PC-9 (cell line): ENCODE results near the gene DPH7. TPM values are rescaled to one million over a fixed set of nuclear protein-coding genes. Genes with fewer than 3 reads are reported as not detected.
"Not testable (repeated sequence)": the region's sequence is repeated elsewhere in the genome, so short reads cannot be mapped to it uniquely, and the experiment has no call there.

Experiments used
- BruUV-seq: library from RNA; stranded (reverse); fragments of 400-500 nt; replicated peaks from 2 replicates; lab custom pipeline; 2021; lab: Mats Ljungman, UMichigan
- CTCF ChIA-PET: fragments of 300-600 bp; sonication (Branson Sonifier 250); formaldehyde crosslinking; loops from one replicate; lab custom pipeline; 2022; ENCODE audit warnings: antibody characterized with exemption; lab: Charles Lee
- POLR2A ChIA-PET: fragments of 300-600 bp; sonication (Branson Sonifier 250); formaldehyde crosslinking; loops from one replicate; lab custom pipeline; 2022; ENCODE audit warnings: antibody characterized with exemption; ENCODE audit not compliant: unreplicated experiment; lab: Charles Lee
- DNase-seq, 2 experiments: peaks; one replicate each; pipeline versions ENCODE4 v3.0.0 to v3.0.0-alpha.2; 2015 to 2022; ENCODE audit warnings: mixed read lengths in 1 of 2
- H2AFZ ChIP-seq: fragments of 200-600 bp; sonication (generic); 2 replicates; pipeline ENCODE4 v1.8.1; 2017; ENCODE audit warnings: antibody characterized with exemption
- H3F3A ChIP-seq: fragments of 200-600 bp; sonication (generic); 2 replicates; pipeline ENCODE4 v1.8.1; 2017; ENCODE audit warnings: antibody characterized with exemption, mild to moderate bottlenecking, low read depth; ENCODE audit not compliant: insufficient read depth
- H3K27ac ChIP-seq: fragments of 200-600 bp; sonication (generic); 2 replicates; pipeline ENCODE4 v1.6.1; 2016; ENCODE audit warnings: mixed run types
- H3K27me3 ChIP-seq: fragments of 200-600 bp; sonication (generic); 2 replicates; pipeline ENCODE4 v1.6.1; 2016; ENCODE audit warnings: low read depth, mixed run types; ENCODE audit not compliant: insufficient read depth
- H3K36me3 ChIP-seq: fragments of 200-600 bp; sonication (generic); 2 replicates; pipeline ENCODE4 v1.6.1; 2016; ENCODE audit warnings: low read depth, mixed run types
- H3K4me1 ChIP-seq: fragments of 200-600 bp; sonication (generic); replicated peaks from 2 replicates; pipeline ENCODE4 v1.6.1; 2016; ENCODE audit warnings: mixed run types; ENCODE audit not compliant: insufficient read depth
- H3K4me2 ChIP-seq: fragments of 200-600 bp; sonication (generic); 2 replicates; pipeline ENCODE4 v1.6.1; 2017; ENCODE audit warnings: mixed run types
- H3K4me3 ChIP-seq: fragments of 200-600 bp; sonication (generic); 2 replicates; pipeline ENCODE4 v1.6.1; 2016; ENCODE audit warnings: mixed run types
- H3K79me2 ChIP-seq: fragments of 200-600 bp; sonication (generic); 2 replicates; pipeline ENCODE4 v1.6.1; 2017; ENCODE audit warnings: low read depth, mixed run types
- H3K9me2 ChIP-seq: fragments of 200-600 bp; sonication (generic); 2 replicates; pipeline ENCODE4 v1.8.1; 2017; ENCODE audit warnings: mild to moderate bottlenecking; ENCODE audit not compliant: insufficient read depth
- H3K9me3 ChIP-seq: fragments of 200-600 bp; sonication (generic); 2 replicates; pipeline ENCODE4 v1.8.1; 2016; ENCODE audit warnings: low read depth; ENCODE audit not compliant: insufficient read depth
- H4K20me1 ChIP-seq: fragments of 200-600 bp; sonication (generic); 2 replicates; pipeline ENCODE4 v1.8.1; 2017; ENCODE audit not compliant: insufficient read depth
- EZH2 ChIP-seq: fragments of 200-600 bp; sonication (generic); IDR thresholded peaks from 2 replicates; pipeline ENCODE4 v1.8.0; 2017; ENCODE audit warnings: antibody characterized with exemption, low read depth
- intact Hi-C: fragments of 100-400 bp; cut with micrococcal nuclease; formaldehyde crosslinking; loops from one replicate; pipeline ENCODE4 v1.10.0; 2022; ENCODE audit not compliant: unreplicated experiment
- total RNA-seq: library from RNA; stranded (reverse); gene quantifications from 2 replicates; pipeline ENCODE4 v1.2.3, GENCODE V29; 2021
- TF ChIP-seq, protein P1 (sequence below): fragments of 200-600 bp; sonication (generic); conservative IDR thresholded peaks from 2 replicates; pipeline ENCODE4 v1.6.1; 2017; ENCODE audit warnings: mixed run types, antibody characterized with exemption, mild to moderate bottlenecking, moderate library complexity

DPH7 gene
- total RNA-seq, 1 experiment from 2014 or later: 48.5 TPM

DNA sequence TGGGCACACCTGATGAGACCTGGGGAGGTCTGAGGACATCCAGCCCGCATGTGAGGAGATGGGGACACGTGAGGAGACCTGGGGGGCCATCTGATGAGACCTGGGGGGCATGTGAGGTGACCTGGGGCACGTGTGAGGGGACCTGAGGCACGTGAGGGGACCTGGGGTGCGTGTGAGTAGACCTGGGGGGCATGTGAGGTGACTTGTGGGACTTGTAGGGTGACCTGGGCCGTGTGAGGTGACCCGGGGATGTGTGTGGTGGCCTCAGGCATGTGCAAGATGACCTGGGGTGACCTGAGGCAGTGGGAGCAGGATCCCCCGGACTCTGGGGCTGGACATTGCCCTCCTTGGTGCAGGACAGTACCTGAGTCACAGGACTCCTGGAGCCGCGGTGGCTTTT lies 59.2 kb downstream of the DPH7 start:
- H3K4me3 ChIP-seq: no peak overlapping the region
- no peak overlapping the region for H3K27ac ChIP-seq
- H3K9me3 ChIP-seq: no peaks in the 10 kb centered on the region
- no peaks in the 10 kb centered on the region for H3K4me1 ChIP-seq
- H3F3A ChIP-seq: peaks cover 4% of the 10 kb centered on the region; the same call in 1 of the 2 replicates
- BruUV-seq: no TSS peak
- ChIA-PET POLR2A (no interaction called here), CTCF (no interaction called here)
- TF ChIP-seq, protein P1, sequence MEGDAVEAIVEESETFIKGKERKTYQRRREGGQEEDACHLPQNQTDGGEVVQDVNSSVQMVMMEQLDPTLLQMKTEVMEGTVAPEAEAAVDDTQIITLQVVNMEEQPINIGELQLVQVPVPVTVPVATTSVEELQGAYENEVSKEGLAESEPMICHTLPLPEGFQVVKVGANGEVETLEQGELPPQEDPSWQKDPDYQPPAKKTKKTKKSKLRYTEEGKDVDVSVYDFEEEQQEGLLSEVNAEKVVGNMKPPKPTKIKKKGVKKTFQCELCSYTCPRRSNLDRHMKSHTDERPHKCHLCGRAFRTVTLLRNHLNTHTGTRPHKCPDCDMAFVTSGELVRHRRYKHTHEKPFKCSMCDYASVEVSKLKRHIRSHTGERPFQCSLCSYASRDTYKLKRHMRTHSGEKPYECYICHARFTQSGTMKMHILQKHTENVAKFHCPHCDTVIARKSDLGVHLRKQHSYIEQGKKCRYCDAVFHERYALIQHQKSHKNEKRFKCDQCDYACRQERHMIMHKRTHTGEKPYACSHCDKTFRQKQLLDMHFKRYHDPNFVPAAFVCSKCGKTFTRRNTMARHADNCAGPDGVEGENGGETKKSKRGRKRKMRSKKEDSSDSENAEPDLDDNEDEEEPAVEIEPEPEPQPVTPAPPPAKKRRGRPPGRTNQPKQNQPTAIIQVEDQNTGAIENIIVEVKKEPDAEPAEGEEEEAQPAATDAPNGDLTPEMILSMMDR: no peak
- no peak for TF ChIP-seq EZH2
- no peaks in the 10 kb centered on the region for H4K20me1 ChIP-seq
- no peak for DNase-seq
- no peaks in the 10 kb centered on the region for H3K27me3 ChIP-seq
- H3K79me2 ChIP-seq: no peaks in the 10 kb centered on the region
- no peaks in the 10 kb centered on the region for H3K36me3 ChIP-seq
- H2AFZ ChIP-seq: no peak overlapping the region
- no peak overlapping the region for H3K4me2 ChIP-seq
- no peaks in the 10 kb centered on the region for H3K9me2 ChIP-seq
- intact Hi-C loops: no loop called here

DNA sequence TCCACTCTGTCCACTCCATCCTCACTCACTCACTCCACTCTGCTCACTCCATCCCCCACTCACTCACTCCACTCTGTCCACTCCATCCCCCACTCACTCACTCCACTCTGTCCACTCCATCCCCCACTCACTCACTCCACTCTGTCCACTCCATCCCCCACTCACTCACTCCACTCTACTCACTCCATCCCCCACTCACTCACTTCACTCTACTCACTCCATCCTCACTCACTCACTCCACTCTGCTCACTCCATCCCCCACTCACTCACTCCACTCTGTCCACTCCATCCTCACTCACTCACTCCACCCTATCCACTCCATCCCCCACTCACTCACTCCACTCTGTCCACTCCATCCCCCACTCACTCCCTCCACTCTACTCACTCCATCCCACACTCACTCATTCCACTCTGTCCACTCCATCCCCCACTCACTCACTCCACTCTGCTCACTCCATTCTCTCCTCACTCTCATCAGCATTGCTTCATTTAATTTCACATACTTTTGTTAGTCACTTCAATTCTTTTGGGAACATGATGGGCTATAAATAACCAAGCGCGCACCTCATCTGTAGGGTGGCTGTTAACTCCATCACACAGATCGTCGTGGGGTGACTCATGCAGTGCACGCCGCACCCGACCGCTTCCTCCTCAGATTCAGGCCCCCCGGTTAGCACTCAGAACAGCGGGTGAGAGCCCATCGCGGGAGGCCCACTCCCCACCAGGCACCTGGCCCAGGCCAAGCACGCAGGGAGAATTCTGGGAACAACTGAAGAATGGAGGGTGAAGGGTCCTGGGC lies 59.9 kb downstream of the DPH7 start:
- H3K4me3 ChIP-seq, H2AFZ ChIP-seq, H3K79me2 ChIP-seq, POLR2A ChIA-PET, H3K9me2 ChIP-seq, H3F3A ChIP-seq, H3K4me1 ChIP-seq, H3K27me3 ChIP-seq, CTCF ChIA-PET, H3K27ac ChIP-seq, intact Hi-C loops, DNase-seq, H3K36me3 ChIP-seq, BruUV-seq, H3K9me3 ChIP-seq, H4K20me1 ChIP-seq, H3K4me2 ChIP-seq: not testable (repeated sequence)

DNA sequence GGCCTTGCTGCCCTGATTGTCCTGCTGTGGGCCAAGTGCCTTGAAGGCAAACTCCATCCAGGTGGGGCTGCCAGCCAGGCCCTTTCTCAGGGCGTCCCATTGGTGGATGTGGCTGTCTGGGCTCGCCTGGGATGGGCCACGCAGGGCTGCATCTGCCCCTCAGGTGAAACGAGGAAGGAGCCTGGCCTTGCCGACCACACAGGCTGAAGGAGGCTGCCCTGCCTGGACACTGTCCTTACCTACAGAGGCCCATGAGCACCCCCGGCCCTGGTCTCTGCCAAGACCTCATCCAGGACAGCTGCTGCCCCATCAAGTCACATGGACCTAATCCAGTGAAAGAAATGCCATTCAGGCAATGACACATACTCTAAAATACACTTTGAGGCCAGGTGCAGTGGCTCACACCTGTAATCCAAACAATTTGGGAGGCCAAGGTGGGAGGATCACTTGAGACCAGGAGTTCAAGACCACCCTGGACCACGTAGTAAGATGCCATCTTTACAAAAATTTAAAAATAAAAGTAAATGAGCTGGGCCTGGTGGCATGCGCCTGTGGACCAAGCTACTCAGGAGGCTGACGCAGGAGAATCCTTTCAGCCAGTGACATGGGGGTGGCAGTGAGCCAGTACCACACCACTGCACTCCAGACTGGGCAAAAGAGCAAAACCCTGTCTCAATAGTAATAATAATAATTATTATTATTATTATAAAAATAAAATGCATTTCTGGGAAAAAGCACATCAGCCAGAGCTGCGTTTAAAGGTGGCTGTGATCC lies 62.4 kb downstream of the DPH7 start:
- intact Hi-C loops: no loop called here
- Histone ChIP-seq H3F3A (peaks cover 11% of the 10 kb centered on the region; the same call in 1 of the 2 replicates), H4K20me1 (no peaks in the 10 kb centered on the region), H3K9me2 (no peaks in the 10 kb centered on the region), H3K4me1 (peaks cover 9% of the 10 kb centered on the region; the same call in 1 of the 2 replicates), H3K9me3 (no peaks in the 10 kb centered on the region), H3K4me2 (no peak overlapping the region), H3K27me3 (no peaks in the 10 kb centered on the region), H3K36me3 (no peaks in the 10 kb centered on the region), H3K79me2 (no peaks in the 10 kb centered on the region), H3K27ac (no peak overlapping the region), H3K4me3 (no peak overlapping the region), H2AFZ (no peak overlapping the region)
- ChIA-PET POLR2A (no interaction called here), CTCF (no interaction called here)
- TF ChIP-seq, protein P1: no peak
- no peak for TF ChIP-seq EZH2
- DNase-seq: no peak
- BruUV-seq: no TSS peak
